ENCODE results near the gene SDR42E2.

The SDR42E2 gene

GRCh38 chr16:22210854-22211253 is 48.5 kb downstream of the SDR42E2 start:
- H3K9ac ChIP-seq (ENCODE audit: low read length), result no peak overlapping the region
- H4K20me1 ChIP-seq (ENCODE audit: low read depth, low read length), result no peaks in the 10 kb centered on the region
- no peak overlapping the region for H3K4me3 ChIP-seq (ENCODE audit: insufficient read depth, low read length, poor library complexity, severe bottlenecking)
- H3K79me2 ChIP-seq (ENCODE audit: insufficient read depth, low read length), result peaks cover 51% of the 10 kb centered on the region
- no peaks in the 10 kb centered on the region for H3K9me2 ChIP-seq (replicated peaks; ENCODE audit: insufficient read depth, low read length)
- H3K36me3 ChIP-seq (ENCODE audit: low read length), result no peaks in the 10 kb centered on the region
- TF ChIP-seq EZH2phosphoT487 (conservative IDR thresholded peaks at IDR 0.05; ENCODE audit: low read length) (no peak), CTCF (IDR thresholded peaks at IDR 0.05; ENCODE audit: insufficient read depth, low read length, poor library complexity, severe bottlenecking) (no peak)
- H2AFZ ChIP-seq (ENCODE audit: low read depth, low read length, severe bottlenecking), result no peak overlapping the region
- H3F3A ChIP-seq (ENCODE audit: insufficient read depth), result peaks cover 10% of the 10 kb centered on the region
- H3K27me3 ChIP-seq (ENCODE audit: low read length), result no peaks in the 10 kb centered on the region
- H3K4me2 ChIP-seq (ENCODE audit: low read depth, low read length, poor library complexity, severe bottlenecking), result no peak overlapping the region
- H3K9me3 ChIP-seq (ENCODE audit: insufficient read depth, low read length), result no peaks in the 10 kb centered on the region
- H3K27ac ChIP-seq (ENCODE audit: low read depth, low read length), result no peak overlapping the region

GRCh38 chr16:22213236-22213635 is 50.9 kb downstream of the SDR42E2 start:
- Histone ChIP-seq H2AFZ (ENCODE audit: low read depth, low read length, severe bottlenecking) (no peak overlapping the region), H3K36me3 (ENCODE audit: low read length) (no peaks in the 10 kb centered on the region)

GRCh38 chr16:22213801-22214200 is 51.5 kb downstream of the SDR42E2 start:
- no peak overlapping the region for H3K9ac ChIP-seq (ENCODE audit: low read length)
- no peak overlapping the region for H2AFZ ChIP-seq (ENCODE audit: low read depth, low read length, severe bottlenecking)
- H3F3A ChIP-seq (ENCODE audit: insufficient read depth), result no peaks in the 10 kb centered on the region
- no peaks in the 10 kb centered on the region for H3K9me2 ChIP-seq (replicated peaks; ENCODE audit: insufficient read depth, low read length)
- no peak overlapping the region for H3K4me2 ChIP-seq (ENCODE audit: low read depth, low read length, poor library complexity, severe bottlenecking)
- TF ChIP-seq EZH2phosphoT487 (conservative IDR thresholded peaks at IDR 0.05; ENCODE audit: low read length), result no peak
- no peak for TF ChIP-seq CTCF (IDR thresholded peaks at IDR 0.05; ENCODE audit: insufficient read depth, low read length, poor library complexity, severe bottlenecking)
- H3K27me3 ChIP-seq (ENCODE audit: low read length), result no peaks in the 10 kb centered on the region
- peaks cover 32% of the 10 kb centered on the region for H3K79me2 ChIP-seq (ENCODE audit: insufficient read depth, low read length)
- no peaks in the 10 kb centered on the region for H3K9me3 ChIP-seq (ENCODE audit: insufficient read depth, low read length)
- no peak overlapping the region for H3K27ac ChIP-seq (ENCODE audit: low read depth, low read length)
- no peaks in the 10 kb centered on the region for H4K20me1 ChIP-seq (ENCODE audit: low read depth, low read length)
- H3K4me3 ChIP-seq (ENCODE audit: insufficient read depth, low read length, poor library complexity, severe bottlenecking), result no peak overlapping the region
- H3K36me3 ChIP-seq (ENCODE audit: low read length), result no peaks in the 10 kb centered on the region

More at GRCh38 chr16:22213236-22213635, 50.9 kb downstream of the SDR42E2 start:
- TF ChIP-seq EZH2phosphoT487 (conservative IDR thresholded peaks at IDR 0.05; ENCODE audit: low read length) (no peak), CTCF (IDR thresholded peaks at IDR 0.05; ENCODE audit: insufficient read depth, low read length, poor library complexity, severe bottlenecking) (no peak)
- Histone ChIP-seq H3K9ac (ENCODE audit: low read length) (no peak overlapping the region), H3K27ac (ENCODE audit: low read depth, low read length) (no peak overlapping the region), H3K9me3 (ENCODE audit: insufficient read depth, low read length) (no peaks in the 10 kb centered on the region), H4K20me1 (ENCODE audit: low read depth, low read length) (no peaks in the 10 kb centered on the region), H3K4me3 (ENCODE audit: insufficient read depth, low read length, poor library complexity, severe bottlenecking) (no peak overlapping the region), H3F3A (ENCODE audit: insufficient read depth) (no peaks in the 10 kb centered on the region), H3K4me2 (ENCODE audit: low read depth, low read length, poor library complexity, severe bottlenecking) (no peak overlapping the region), H3K79me2 (ENCODE audit: insufficient read depth, low read length) (peaks cover 38% of the 10 kb centered on the region), H3K27me3 (ENCODE audit: low read length) (no peaks in the 10 kb centered on the region), H3K9me2 (replicated peaks; ENCODE audit: insufficient read depth, low read length) (no peaks in the 10 kb centered on the region)

All from SU-DHL-6 (cell line).